GM12874 (cell line): ENCODE results near the gene OR6B3.

Experiments used
- TF ChIP-seq, protein P1 (sequence below): IDR thresholded peaks from 2 replicates; pipeline ENCODE4 v1.5.1; 2011; ENCODE audit warnings: low read depth, mild to moderate bottlenecking, control low read depth, low read length, moderate library complexity; ENCODE audit not compliant: insufficient read depth

OR6B3 gene

DNA sequence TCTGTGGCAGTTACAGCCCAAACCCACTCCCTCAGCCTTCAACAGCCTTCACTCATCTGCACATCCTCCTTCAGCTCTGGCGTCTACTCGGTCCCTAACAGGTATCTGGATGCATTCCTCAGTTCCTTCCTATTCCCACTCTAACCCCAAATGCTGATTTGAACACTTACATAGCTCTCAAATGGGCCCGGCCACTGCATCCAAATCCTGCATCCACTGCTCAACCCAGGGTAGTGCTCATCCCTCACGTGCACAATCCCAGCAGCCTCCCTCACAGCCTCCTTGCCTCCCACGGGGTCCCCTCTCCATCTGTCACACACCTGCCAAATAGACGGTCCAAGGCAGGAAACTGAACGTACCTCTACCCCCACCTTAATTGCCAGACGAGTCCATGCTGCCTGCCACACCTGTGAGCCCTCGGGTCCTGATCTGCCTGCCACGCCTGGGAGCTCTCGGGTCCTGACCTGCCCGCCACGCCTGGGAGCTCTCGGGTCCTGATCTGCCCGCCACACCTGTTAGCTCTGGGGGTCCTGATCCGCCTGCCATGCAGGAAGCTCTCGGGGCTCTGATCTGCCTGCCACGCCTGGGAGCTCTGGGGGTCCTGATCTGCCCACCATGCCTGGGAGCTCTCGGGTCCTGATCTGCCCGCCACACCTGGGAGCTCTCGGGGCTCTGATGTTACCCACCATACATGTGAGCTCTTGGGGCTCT lies 9.9 kb downstream of the OR6B3 start:
- TF ChIP-seq, protein P1, sequence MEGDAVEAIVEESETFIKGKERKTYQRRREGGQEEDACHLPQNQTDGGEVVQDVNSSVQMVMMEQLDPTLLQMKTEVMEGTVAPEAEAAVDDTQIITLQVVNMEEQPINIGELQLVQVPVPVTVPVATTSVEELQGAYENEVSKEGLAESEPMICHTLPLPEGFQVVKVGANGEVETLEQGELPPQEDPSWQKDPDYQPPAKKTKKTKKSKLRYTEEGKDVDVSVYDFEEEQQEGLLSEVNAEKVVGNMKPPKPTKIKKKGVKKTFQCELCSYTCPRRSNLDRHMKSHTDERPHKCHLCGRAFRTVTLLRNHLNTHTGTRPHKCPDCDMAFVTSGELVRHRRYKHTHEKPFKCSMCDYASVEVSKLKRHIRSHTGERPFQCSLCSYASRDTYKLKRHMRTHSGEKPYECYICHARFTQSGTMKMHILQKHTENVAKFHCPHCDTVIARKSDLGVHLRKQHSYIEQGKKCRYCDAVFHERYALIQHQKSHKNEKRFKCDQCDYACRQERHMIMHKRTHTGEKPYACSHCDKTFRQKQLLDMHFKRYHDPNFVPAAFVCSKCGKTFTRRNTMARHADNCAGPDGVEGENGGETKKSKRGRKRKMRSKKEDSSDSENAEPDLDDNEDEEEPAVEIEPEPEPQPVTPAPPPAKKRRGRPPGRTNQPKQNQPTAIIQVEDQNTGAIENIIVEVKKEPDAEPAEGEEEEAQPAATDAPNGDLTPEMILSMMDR, result no peak

DNA sequence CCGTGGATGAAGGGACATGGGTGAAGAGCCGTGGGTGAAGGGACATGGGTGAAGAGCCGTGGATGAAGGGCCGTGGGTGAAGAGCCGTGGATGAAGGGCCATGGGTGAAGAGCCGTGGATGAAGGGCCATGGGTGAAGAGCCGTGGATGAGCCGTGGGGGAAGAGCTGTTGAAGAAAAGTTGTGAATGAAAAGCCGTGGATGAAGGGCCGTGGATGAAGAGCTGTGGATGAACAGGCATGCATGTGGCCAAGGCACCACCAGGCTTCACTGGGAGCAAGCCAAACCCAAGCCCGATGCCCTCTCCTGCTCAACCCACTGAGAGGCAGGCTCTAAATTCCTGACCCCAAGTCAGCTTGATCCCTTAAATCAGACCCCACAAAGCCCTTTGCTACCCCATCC lies 10.6 kb downstream of the OR6B3 start:
- TF ChIP-seq, protein P1, result no peak

DNA sequence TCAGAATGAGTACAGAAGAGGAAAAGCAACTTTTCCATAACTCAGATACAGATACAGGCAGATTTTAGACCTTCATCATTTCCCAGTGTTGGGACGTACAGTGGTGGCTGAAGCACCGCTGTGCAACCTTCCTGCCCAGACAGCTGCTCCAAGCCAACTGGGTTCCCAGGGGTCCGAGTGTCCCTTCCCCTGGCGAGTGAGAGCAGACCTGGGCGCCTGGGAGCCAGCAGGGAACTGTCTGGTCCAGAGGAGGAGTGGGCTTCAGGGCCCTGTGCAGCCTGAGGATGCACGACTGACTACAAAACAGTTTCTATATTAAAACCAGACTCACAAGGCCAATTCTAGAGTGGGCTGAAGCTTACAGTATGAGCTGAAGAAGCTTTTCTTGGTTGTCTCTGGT lies 12.0 kb downstream of the OR6B3 start:
- TF ChIP-seq, protein P1, result no peak

DNA sequence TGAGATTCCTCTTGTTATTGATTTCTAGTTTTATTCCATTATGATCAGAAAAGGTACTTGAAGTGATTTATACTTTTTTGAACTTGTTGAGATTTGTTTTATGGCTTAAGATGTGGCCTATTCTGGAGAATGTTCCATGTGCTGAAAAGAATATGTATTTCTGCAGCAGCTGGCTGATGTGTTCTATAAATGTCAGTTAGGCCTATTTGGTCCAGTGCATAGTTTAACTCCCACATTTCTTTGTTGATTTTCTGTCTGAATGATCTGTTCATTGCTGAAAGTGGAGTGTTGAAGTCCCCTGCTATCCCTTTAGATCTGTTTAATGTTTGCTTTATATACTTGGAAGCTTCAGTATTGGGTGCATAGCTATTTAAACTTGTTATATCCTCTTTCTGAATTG lies 16.0 kb downstream of the OR6B3 start:
- TF ChIP-seq, protein P1, result no peak

DNA sequence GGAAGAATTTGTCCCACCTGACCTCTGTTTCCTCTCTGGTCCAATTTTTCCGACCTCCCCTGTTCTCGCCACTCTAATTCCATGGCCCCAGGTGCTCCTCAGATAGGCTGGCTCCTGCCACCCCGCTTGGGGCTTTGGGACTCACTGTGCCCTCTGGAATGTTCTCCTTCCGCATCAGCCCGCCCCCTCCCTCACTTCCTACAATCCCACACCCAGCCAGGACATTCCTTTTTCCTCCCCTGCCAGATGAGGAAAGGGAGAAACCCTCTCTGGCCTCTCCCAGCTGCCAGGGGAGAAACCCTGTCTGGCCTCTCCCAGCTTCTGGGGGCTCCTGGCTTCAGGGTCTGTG lies 20.0 kb downstream of the OR6B3 start:
- TF ChIP-seq, protein P1, result no peak

DNA sequence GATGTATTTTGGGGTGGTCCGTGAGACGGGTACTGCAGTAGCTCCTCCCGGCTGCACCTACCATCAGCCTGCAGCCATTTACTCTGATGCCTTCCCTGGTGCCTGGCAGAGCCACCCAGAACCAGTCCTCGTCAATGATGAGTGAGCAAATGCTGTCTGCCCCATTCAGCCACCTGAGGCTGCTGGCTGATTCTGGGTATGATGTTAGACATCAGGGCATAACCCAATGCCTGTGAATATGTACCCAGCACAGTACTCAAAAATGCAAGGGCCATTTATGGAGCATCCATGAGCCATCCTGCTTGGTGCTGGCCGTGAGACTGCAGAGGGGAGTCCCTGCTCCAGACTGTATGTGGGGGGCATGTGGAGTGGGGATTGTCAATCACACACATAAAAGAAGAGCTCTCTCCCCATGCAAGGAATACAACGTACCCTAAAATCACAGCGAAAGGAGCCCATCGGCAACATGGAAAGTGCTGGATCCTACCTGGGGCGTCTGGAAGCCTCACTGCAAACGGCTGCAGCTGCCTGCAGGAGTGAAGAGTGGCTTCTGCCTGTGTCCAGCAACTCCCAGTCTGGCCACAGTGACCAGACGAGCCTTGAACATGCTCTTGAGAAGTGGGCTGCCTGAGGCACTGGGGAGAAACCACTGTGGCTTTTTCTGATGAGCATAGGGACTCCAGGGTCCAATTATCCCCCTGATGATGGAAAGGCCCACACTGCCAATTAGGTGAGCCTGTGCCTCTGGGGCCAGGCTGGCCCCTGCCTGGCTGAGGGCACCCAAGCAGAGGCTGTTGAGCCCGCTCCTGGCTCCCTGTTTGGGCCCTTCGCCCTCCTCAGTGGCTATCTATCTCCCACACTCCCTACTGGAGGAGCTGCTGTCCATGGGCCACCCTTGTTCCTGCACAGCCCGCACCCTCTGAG lies 20.7 kb downstream of the OR6B3 start:
- TF ChIP-seq, protein P1, result no peak

DNA sequence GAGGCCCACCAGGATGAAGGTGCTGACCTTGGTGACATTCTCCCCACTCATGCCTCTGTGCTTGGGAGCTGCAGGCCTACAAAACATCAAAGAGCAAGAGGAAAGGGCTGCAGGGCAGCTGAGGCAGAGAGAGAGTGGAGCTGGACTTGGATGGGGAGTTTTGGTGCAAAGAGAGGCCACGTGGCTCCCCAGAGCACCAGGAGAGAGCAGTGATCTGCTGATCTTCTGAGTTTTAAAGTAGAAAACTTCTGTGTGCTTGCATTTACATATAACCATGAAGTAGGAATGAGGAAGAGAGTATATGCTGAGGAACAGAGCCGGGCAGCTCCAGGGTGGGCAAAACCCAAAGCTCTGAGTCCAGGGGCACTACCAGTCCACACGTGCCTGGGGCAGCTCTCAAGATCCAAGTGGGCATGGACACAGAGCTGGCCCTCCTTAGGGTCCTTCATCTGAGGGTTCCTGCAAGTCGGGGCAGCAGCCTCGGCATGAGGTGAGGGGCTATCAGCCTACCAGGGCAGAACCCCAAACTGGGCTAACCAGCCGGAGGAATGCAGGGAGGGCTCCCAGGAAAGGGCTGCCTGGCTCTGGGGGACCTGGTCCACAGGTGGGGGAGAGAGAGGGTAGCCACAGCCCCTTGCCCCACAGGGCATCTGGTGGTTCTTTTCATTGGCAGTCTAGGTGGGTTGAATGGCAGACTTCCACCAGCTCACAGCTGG lies 22.8 kb downstream of the OR6B3 start, which contains the start of gene OR6B2:
TSS of gene OR6B2 (minus strand) at position 51 of the 716 bp plus-strand sequence. CDS start at position 51, 0 bp downstream.
- TF ChIP-seq, protein P1, result no peak
